IPS DF 4.7 (cell line): ENCODE results near the gene ACVR1.
"Not testable (repeated sequence)": the region's sequence is repeated elsewhere in the genome, so short reads cannot be mapped to it uniquely, and the experiment has no call there.

Source experiments
- DNase-seq: peaks from one replicate; pipeline ENCODE4 v3.0.0-alpha.2; 2013; ENCODE audit warnings: low spot score; ENCODE audit errors: extremely low read depth

Gene ACVR1

DNA sequence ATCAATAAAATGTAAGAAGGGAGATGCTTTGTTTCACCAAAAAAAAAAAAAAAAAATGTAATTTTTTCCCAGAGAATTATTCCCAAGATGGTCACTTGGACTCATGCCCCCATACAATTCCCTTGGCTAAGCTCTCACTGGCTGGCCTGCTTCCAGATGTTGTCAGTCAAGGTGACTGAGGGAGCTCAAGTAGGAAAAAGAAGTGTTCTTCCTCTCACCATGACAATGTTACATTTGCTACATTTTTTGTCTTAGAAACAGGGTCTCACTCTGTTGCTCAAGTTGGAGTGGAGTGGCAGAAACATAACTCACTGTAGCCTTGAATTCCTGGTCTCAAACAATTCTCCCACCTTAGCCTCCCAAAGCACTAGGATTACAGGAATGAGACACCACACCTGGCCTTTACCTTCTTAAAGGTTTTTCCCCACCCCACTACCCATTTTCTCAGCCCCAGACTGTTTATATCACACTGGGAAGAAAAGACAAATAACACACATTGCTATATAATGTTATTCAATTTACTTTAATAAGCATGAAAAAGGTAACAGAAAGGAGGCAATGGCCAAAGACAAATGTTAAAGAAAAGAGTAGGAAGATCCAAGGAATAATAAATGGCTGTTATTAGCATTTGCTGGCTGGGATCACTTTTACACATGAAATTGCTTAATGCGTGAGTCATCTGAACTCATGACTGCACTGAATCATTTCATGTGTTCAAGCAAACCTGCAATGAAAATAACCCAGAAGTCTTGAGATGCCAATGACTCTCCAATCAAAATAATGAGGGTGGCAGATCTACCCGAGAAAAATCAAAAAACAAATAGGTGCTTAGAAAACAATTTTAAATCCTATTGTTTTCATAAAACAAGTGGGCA lies 45.2 kb downstream of the ACVR1 start:
- DNase-seq: no peak

DNA sequence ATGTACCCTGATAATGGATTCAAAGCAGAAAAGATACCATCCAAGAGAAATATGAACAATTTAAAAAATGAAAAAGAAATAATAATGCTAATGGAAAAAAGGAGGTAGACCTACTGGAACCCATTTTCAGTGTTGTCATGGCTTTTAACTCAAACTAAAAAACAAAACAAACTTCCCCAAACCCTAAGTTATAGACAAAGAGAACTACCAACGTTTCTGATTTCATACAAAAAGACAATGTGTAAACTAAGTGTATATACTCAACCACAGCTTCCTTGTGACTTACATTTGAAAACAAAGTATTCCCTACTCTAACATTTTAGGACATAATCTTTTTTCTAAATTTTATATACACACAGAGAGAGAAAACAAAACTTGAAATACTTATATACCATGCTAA lies 45.9 kb downstream of the ACVR1 start:
- DNase-seq: no peak

GRCh38 chr2:157827377-157827776 lies 48.8 kb downstream of the ACVR1 start:
- DNase-seq: no peak

DNA sequence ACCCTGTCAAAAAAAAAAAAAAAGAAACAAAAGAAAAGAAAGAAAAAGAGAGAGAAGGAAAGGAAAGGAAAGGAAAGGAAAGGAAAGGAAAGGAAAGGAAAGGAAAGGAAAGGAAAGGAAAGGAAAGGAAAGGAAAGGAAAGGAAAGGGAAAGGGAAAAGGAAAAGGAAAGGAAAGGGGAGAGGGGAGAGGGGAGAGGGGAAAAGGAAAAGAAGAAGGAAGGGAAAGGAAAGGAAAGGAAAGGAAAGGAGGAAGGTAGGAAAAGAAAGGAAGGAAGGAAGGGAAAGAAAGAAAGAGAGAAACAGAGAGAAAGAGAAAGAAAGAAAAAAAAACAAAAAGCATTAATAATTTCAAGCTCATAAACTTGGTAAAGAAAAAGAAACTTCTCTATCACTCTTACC lies 49.5 kb downstream of the ACVR1 start:
- not testable (repeated sequence) for DNase-seq

- DNase-seq: no peak
These were observed 50.2 kb downstream of the ACVR1 start for GRCh38 chr2:157825885-157826284.

GRCh38 chr2:157822993-157823392 lies 53.1 kb downstream of the ACVR1 start:
- DNase-seq: no peak

DNA sequence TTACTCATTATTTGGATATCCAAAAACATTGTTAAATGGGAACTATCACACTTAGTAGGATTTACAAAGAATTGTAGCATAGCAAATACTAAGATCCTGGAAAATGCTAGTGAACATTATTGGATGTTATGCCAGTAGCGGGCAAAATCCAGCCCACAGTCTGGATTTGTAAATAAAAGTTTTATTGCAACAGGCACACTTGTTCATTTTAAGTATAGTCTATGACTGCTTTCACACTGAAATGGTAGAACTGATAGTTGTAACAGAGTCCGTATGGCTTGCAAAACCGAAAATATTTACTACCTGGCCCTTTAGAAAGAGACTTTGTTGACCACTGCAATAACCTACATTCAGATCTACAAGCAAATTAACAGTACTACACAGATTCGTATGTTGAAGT lies 53.6 kb downstream of the ACVR1 start:
- no peak for DNase-seq

- no peak for DNase-seq
These were observed 54.5 kb downstream of the ACVR1 start for GRCh38 chr2:157821519-157822131.

DNA sequence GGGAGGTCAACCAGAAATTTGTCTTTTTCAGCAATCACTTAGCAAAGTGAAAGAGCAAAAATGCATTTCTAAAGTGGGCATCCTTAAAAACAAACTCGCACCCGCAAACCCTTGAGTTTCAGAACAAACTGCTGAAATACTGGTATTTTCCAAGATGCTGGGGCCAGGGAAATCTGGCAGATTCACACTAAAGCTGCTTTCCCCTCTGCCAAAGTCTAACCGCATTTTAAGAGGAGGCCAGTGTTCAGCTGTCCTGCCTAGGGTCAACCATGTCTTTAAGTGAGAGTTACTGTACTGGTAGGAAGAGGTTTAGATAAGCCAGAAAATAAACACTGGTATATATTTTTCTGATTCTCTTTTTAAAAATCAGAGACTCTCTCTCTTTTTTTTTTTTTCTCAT lies 55.9 kb downstream of the ACVR1 start:
- no peak for DNase-seq

DNA sequence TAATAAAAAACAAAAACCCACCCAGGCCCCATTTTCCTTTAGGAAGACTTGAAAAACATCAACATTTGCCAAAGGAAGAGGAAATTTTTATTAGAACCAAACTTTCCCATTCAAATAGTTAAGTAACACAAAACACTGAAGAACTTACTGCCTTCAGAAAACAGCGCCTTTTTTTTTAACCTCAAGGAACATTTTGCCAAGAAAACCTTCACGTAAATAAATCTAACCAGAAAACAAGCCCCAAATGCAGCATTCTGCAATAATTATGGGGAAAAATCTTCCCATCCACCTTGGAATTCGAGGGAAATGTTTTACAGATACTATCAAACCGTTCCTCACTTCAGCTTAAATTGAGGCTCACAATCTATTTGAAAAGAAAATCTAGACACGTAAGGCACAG lies 56.4 kb downstream of the ACVR1 start:
- no peak for DNase-seq

- no peak for DNase-seq
These were observed 57.9 kb downstream of the ACVR1 start for GRCh38 chr2:157818227-157818626.

- DNase-seq: no peak
These were observed 60.7 kb downstream of the ACVR1 start for GRCh38 chr2:157815421-157815820.

DNA sequence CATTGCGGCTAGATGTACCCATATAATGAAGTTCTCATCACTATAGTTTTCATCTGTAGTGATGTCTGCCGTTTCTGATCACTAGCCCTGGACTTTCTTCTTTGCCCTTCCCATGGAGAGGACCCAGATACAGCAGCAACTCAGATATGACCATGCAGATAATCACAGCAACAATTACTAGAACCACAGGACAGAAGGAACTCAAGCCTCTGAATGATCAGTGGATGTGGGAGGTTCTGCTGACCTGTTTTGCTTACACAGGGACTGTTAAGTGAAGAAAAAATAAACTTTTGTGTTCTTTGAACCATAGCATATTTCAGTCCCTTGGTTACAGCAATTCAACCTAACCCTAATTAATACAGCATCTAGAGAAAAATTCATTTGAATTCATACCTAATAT lies 62.7 kb downstream of the ACVR1 start:
- no peak for DNase-seq

DNA sequence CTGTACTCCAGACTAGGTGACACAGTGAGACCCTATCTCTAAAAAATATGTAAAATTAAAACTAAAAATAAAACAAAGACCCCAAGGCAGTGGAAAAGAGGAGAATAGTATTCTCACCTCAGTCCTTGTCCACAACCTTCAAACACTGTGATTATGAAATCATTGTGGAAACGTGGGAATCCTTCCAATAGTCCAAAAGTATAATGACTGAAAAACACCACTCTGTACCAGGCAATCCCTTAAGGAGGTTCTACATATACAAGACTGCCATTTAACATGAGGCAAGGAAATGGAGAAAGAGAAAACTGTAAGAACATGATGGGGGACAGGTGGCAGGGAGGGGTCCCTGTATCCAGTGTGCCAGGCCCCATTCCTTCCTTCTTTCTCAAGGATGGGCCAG lies 66.1 kb downstream of the ACVR1 start:
- DNase-seq: no peak

DNA sequence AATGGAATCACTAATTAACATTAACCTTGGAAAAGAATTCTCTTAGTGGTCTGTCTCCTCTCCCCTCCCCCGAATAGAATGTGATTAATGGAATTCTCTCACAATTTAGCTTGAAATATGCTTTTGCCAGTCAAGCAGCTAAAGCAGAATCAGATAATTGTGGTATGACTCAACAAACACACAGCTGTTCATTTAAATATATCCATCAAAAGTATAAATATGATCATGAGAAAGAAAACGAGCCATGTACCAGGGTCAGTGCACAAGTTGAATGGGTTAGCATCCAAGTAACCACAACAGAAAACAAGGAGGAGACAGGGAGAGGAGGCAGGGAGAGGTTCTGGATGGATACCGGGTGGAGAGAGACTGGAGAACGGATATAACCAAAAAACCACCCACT lies 66.9 kb downstream of the ACVR1 start:
- no peak for DNase-seq

GRCh38 chr2:157808421-157808820 lies 67.7 kb downstream of the ACVR1 start:
- no peak for DNase-seq

- DNase-seq: no peak
These were observed 69.6 kb downstream of the ACVR1 start for GRCh38 chr2:157806426-157807077.

GRCh38 chr2:157805519-157805918 lies 70.6 kb downstream of the ACVR1 start:
- no peak for DNase-seq

DNA sequence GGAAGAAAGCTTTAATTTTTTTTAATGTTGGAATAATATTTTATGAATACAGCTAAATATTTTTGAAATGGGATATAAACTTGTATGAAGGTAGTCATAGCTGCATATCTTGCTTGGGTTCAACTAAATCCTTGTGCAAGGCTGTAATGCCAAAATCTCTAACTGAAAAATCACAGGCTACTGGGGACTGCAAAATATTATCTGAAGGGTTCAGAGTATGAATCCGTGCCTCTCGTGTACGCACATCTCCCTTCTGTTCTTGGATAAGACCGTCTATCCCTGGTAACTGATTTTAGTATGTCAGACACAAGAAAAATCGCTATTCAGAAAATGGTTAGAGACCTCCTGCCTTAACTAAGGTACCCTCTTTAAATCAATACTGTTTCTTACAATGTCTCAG lies 71.8 kb downstream of the ACVR1 start:
- no peak for DNase-seq

DNA sequence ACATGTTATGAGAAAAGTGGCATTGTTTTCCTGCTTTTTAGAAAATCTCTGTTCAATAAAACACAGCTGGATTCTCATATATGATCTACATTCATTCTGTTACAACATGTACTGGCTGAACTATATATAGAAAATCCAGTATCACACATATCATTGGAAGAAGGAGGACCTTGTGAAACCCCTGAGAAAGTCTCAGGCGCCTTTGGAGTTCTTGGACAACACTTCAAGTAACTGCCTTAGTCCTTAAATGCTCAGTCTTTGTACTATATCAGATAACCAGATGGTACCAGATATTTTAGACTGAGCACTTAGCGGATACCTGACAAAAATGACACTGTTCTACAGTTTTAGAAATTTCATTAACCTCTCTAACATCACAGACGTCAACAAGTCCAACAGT lies 72.2 kb downstream of the ACVR1 start:
- DNase-seq: no peak

GRCh38 chr2:157803476-157803875 lies 72.7 kb downstream of the ACVR1 start:
- no peak for DNase-seq

DNA sequence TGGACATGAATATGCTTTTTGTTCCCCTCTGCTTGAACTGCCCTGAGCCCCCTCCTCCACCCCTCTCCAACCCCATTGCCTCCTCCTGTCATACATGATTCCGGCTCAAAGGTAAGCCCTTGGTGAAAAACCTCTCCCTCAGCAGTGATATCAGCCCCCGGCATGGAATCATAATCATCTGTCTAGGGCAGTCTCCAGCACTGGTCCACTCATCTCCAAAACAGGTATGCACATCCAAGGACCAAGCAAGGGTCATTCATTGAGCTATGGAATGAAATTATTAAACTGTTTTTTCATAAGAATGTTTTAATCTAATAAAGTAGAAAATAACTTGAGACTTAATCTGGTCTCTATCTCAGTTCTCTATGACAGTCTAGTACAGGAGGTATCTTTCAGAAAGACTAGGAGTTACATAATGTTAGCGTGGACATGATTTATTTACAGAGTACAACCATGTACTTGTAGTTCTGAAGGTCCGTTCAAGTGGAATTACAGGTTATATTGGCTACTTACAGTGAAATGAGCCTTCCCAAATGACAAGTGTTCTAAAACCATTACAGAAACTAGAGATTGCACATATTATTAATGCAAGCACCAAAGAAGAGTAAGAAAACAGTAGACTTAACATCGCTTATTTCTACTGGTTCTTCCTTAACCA lies 75.2 kb downstream of the ACVR1 start:
- DNase-seq: no peak
